Measurements from ENCODE around the gene CCDC8.
"Not testable (repeated sequence)": the region's sequence is repeated elsewhere in the genome, so short reads cannot be mapped to it uniquely, and the experiment has no call there.

CCDC8 gene

GRCh38 chr19:46428239-46429135, 15.1 kb upstream of the CCDC8 start, which contains the start of gene PNMA8C:
Gene PNMA8C (minus strand): TSS chr19:46428936. CDS start chr19:46428359, 577 bp downstream.
- DNase-seq, result peak; percentile 63

GRCh38 chr19:46427518-46428045, 14.2 kb upstream of the CCDC8 start:
- DNase-seq, result no peak

GRCh38 chr19:46426506-46427162, 13.3 kb upstream of the CCDC8 start:
- DNase-seq, result peak; percentile 26

GRCh38 chr19:46426035-46426505, 12.7 kb upstream of the CCDC8 start:
- DNase-seq, result no peak

GRCh38 chr19:46423188-46423587, 9.8 kb upstream of the CCDC8 start:
- no peak for DNase-seq

- no peak for DNase-seq
These were observed 9.0 kb upstream of the CCDC8 start for GRCh38 chr19:46422344-46422743.

- no peak for DNase-seq
These were observed 6.7 kb upstream of the CCDC8 start for GRCh38 chr19:46420056-46420455.

- DNase-seq, result peak; percentile 34
These were observed 2.7 kb upstream of the CCDC8 start for GRCh38 chr19:46415804-46416709.

GRCh38 chr19:46414899-46415298, 1.5 kb upstream of the CCDC8 start:
- DNase-seq, result not testable (repeated sequence)

- DNase-seq, result no peak
These were observed 608 bp downstream of the CCDC8 start for GRCh38 chr19:46412650-46413261.

GRCh38 chr19:46411925-46412649, 1.3 kb downstream of the CCDC8 start:
- DNase-seq, result no peak

- no peak for DNase-seq
These were observed 2.1 kb downstream of the CCDC8 start for GRCh38 chr19:46411088-46411924.

- DNase-seq, result no peak
These were observed 2.9 kb downstream of the CCDC8 start for GRCh38 chr19:46410205-46411087.

GRCh38 chr19:46409191-46409590, 4.2 kb downstream of the CCDC8 start:
- no peak for DNase-seq

GRCh38 chr19:46408664-46409039, 4.7 kb downstream of the CCDC8 start:
- DNase-seq, result no peak

- no peak for DNase-seq
These were observed 5.3 kb downstream of the CCDC8 start for GRCh38 chr19:46407856-46408663.

- no peak for DNase-seq
These were observed 6.4 kb downstream of the CCDC8 start for GRCh38 chr19:46406976-46407375.

- no peak for DNase-seq
These were observed 8.5 kb downstream of the CCDC8 start for GRCh38 chr19:46404753-46405468.
